GM19455 (cell line): ENCODE data around the gene LRRC53.
A peak's percentile ranks its signal among the peaks of the same experiment; 100 is the strongest.

Experiments used
- ATAC-seq: cut with Tn5 transposase; IDR thresholded peaks from one replicate; pipeline ENCODE4 v1.9.1; 2021; ENCODE audit not compliant: unreplicated experiment

Gene LRRC53

GRCh38 chr1:74512170-74512915, at the start of gene LRRC53:
LRRC53 (minus strand) TSS chr1:74512611; CDS start chr1:74483349, 29,262 bp downstream.
- ATAC-seq: no peak

GRCh38 chr1:74549932-74550331, 37.5 kb upstream of the LRRC53 start:
- ATAC-seq: no peak

GRCh38 chr1:74548961-74549750, 36.7 kb upstream of the LRRC53 start:
- ATAC-seq: no peak

GRCh38 chr1:74545821-74546220, 33.4 kb upstream of the LRRC53 start:
- no peak for ATAC-seq

GRCh38 chr1:74534241-74534640, 21.8 kb upstream of the LRRC53 start:
- ATAC-seq: no peak

GRCh38 chr1:74531796-74532195, 19.4 kb upstream of the LRRC53 start:
- ATAC-seq: no peak

GRCh38 chr1:74530892-74531291, 18.5 kb upstream of the LRRC53 start:
- no peak for ATAC-seq

- ATAC-seq: no peak
Observed at GRCh38 chr1:74528123-74528522, 15.7 kb upstream of the LRRC53 start.

- ATAC-seq: no peak
Observed at GRCh38 chr1:74526708-74527107, 14.3 kb upstream of the LRRC53 start.

- ATAC-seq: no peak
Observed at GRCh38 chr1:74523873-74524480, 11.6 kb upstream of the LRRC53 start.

- ATAC-seq: no peak
Observed at GRCh38 chr1:74522148-74522547, 9.7 kb upstream of the LRRC53 start.

- peak; percentile 75 for ATAC-seq
Observed at GRCh38 chr1:74517599-74518051, 5.2 kb upstream of the LRRC53 start.

GRCh38 chr1:74513411-74514300, 1.2 kb upstream of the LRRC53 start:
- ATAC-seq: no peak

GRCh38 chr1:74508449-74508848, 4.0 kb downstream of the LRRC53 start:
- no peak for ATAC-seq

GRCh38 chr1:74505928-74506710, 6.3 kb downstream of the LRRC53 start:
- no peak for ATAC-seq

GRCh38 chr1:74504933-74505512, 7.4 kb downstream of the LRRC53 start:
- ATAC-seq: no peak

- peak; percentile 83 for ATAC-seq
Observed at GRCh38 chr1:74504125-74504932, 8.1 kb downstream of the LRRC53 start.

GRCh38 chr1:74502858-74503257, 9.6 kb downstream of the LRRC53 start:
- ATAC-seq: no peak

GRCh38 chr1:74502432-74502831, 10.0 kb downstream of the LRRC53 start:
- ATAC-seq: no peak
